NOMO-1 treated with dmso at 0.1 percent for 144 hours (cell line): Measurements from ENCODE around the gene CLCN1.
A peak's percentile ranks its signal among the peaks of the same experiment; 100 is the strongest.

ENCODE experiments used
- DNase-seq: peaks from one replicate; lab custom pipeline; 2025; ENCODE audit not compliant: unreplicated experiment; lab: John Stamatoyannopoulos, UW

Gene CLCN1

DNA sequence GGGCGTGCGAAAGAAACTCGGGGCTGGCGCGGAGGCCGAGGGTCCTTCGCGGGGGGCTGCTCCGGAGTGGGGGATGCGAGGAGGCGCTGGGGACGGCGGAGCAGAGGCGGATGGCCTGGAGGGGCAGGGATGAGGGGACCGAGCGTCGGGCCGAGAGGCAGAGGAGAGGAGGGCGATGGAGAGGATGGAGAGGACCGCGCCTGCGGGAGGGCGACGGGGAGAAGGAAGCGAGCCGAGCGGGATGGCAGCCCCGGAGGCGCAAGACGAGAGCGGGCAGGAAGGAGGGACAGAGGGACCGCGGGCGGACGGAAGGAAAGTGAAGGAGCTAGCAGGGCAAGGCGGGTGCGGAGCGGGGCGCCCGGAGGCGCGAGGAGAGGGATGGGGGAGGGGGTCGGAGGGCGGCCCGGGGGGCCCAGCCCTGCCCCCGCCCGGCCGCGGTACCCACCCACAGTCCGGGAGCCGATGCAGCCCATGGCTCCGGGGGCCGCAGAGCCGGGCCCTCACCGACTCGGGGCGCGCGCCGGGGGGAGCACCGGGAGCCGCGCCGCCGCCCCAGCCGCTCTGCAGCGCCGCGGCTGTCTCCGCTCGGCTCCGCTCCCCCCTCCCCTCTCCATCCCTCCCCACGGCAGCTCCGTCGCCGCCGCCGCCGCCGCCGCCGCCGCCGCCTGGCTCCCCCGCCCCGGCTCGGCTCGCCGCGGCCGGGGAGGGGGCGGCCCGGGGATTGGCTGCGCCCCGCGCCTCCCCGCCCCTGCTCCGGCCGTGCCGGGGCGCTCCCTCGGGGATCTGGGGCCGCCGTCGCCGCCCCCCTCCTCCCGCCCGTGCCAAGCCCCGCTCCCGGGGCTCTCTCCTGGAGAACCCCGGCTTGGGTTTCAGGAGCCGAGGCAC is 46.5 kb downstream of the CLCN1 start, which contains the start of gene FAM131B:
Gene FAM131B (minus strand): TSS at position 583 of the 885 bp plus-strand sequence. CDS start 110 bp downstream, at position 473.
- DNase-seq, result no peak

DNA sequence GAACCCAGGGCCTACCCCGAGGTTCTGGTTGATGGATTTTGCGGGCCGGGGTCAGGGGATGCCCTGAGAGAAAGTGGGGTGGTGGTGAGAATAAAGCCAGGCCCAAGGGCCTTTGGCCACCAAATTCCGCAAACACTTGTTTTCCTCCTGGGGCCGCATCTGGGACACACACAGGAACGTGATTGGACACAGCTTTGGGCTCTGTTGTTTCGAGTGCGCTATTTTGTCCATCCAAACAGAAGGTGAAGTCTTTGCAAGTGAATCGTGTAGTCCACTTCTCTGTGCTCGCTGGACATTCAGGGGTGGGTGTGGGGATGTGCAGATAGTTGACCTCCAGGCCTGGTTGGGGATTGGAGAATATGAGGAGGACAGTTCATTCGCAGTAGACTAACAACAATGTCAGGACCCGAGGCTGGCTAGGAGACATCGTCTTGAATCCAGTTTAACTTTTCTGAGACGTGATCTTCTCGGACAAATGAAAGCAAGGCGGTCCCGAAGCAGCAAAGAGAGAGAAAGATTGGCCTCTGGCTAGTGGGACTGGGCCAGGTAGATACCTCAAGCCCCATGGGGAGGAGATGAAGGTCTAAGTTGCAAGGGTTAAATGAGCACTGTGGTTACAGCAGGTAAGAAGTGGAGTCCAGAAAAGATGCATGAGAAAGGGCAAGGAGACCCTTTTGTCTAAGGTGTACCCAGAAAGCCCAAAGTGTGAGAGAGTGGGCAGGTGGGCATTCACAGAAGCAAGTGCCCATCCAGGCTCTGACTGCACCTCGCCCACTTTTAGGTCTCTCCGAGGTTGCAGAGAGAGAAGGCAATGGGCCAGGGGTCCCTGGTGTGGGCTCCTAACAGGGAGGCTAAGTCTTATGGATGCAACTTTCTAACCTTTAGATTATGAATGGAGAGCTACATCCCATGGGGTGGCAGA is 47.4 kb downstream of the CLCN1 start:
- no peak for DNase-seq

DNA sequence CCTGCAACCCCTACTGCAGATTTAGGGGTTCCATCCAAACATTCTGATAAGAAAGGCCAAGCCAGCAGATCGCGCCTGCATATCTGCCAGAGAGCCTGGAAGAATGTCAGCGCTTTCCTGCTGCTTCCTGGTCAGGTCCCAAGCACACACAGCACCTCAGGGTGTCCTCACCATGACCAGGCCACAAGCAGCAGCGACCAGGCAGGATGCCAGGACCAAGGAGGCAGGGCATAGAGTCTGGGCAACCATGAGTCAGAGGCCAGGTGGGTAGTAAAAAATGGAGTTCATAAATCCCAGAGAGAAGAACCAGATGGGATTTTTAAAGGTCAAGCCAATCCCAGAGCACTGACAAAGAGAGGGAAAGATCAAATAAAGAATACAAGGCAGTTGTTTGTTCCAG is 52.1 kb downstream of the CLCN1 start:
- no peak for DNase-seq

DNA sequence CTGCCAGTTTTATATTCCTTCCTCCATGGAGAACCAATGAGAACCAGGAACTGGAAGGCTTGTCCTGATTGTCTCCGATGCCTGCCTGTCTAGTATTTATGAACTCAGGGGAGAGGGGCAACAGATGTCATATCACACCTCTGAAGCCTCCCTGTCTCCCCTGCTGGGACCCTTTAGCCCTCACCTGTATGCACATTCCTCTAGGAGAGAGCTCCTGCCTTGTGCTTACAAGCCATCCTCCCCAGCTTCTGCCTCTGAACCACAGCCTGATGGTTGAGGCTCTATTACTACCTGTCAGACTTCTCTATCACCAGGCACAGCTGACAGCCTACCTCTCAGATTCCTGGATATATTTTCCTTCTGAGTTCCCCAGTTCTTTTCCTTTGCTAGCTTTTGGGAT is 52.5 kb downstream of the CLCN1 start:
- DNase-seq, result no peak

DNA sequence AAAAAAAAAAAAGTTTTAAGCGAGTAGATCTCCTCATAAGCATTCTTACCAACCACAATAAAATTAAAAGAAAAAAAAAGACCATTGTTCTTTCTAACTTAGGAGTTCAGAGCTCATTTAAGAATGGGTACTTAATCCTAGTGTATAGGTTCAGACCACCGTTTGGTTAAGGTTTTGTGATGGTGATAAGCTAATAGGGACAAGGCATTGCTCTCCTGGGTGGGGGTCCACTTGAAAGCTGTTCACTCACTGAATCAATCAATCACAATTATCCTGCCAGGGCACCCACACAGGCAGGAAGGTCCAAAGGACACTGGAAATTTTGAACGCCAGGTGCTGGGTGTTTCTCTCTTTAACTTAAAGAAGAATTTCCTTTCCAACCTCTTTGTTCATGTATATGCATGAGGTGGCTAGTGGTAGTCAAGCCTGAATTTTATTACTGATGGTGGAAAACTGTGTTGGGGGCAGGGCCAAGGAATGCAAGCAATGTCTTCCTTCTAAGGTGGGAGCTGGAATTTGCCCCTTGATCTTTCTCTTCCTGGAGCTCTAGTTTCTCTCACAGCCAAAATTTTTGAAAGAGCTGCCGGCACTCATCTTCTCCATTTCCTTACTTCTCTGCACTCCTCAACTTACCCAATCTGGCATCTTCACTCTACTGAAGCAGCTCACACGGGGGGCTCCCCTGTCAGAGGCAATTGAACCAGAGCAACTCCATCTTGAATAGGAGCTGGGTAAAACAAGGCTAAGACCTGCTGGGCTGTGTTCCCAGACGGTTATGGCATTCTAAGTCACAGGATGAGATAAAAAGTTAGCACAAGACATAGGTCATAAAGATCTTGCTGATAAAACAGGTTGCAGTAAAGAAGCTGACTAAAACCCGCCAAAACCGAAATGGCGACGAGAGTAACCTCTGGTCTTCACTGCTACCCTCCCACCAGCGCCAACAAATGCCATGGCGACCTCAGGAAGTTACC is 54.1 kb downstream of the CLCN1 start:
- DNase-seq, result no peak

DNA sequence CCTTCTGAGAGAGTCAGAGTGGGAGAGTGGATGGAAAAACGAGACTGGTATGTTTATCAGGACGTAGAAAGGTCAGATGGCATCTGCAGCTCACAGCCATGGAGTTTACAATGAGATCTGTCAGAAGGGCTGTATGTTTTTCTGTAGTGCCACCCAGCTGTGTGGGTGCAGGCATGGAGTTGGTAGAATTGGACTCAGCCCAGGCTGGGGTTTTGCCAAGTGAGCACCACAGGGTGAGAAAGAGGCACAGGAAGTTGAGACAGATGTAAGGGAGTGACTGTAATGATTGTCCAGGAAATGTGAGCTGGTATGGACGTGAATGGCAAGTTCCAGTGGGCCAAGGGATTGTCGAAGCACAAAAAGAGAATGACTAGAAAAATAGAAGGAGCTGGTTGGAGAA is 56.2 kb downstream of the CLCN1 start:
- DNase-seq, result no peak

DNA sequence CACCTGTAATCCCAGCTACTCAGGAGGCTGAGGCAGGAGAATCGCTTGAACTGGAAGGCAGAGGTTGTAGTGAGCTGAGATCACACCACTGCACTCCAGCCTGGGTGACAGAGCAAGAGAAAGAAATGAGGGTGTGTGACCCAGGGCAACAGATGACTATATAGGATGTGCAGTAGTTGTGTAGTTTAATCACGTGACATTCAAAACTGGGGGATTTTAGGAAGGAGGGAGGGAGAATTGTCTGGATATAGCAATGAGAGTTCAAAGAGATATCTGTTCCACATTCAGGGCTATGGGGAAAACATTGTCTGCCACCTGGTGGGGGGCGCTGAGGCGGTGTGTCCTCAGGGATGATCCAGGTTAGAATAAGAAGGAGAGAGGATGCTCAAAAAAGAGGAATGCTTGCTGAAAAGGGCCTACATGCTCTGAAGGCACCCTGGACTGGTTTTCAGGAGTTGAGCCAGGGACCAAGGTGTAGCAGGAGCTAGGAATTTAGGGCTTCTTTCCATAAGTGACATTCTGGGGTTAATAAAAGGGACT is 57.4 kb downstream of the CLCN1 start:
- DNase-seq, result no peak

DNA sequence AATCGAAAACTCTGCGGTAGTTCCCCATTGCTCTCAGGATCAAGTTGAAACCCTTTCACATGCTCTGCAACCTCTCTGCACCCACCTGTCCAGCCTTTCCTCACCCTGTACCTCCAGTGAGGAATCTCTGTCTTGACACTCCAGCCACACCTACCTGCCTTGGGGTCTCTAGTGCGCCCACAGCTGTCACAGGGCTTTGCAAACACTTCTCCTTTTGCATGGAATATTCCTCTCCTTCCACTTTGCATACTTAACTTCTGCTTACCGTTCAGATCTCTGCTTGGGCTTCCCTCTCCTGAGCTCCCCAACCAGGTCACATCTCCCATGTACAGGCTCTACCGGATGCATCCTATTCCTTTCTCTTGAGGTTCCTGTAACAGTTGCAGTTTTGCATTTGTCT is 58.6 kb downstream of the CLCN1 start:
- no peak for DNase-seq

DNA sequence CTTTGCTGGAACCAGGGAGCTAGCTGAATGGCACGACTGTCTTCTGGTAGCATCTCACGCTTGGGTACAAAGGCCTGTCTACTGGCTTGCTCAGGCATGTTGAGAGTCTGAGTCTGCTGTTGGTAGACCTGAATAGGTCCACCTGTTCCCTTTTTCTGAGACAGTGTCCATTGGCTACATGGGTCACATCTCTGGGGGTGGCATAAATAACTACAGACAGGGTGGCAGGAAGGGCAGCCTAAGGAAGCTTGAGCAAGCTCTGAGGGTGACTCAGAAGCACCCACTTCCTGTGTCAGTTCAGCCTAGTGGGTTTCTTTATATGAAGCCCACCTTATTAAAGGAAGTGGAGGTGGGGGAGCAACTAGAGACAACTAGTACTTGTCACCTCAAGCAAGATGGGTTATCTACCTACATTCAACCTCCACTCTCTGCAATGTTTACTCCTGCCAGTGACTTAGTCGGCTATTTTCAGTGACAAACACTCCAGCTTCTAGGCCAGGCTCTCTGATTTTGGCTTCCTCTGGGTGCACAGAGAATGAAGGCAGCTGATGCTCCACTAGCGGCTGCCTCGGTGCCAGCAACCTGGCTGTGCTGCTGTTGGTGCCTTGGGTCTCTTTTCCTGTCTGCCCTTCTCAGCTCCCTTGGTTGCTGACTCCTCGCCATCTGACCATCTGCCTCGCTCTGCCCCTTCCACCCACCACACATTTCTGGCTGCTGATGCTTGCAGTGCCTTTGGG is 59.6 kb downstream of the CLCN1 start:
- DNase-seq, result peak; percentile 47

DNA sequence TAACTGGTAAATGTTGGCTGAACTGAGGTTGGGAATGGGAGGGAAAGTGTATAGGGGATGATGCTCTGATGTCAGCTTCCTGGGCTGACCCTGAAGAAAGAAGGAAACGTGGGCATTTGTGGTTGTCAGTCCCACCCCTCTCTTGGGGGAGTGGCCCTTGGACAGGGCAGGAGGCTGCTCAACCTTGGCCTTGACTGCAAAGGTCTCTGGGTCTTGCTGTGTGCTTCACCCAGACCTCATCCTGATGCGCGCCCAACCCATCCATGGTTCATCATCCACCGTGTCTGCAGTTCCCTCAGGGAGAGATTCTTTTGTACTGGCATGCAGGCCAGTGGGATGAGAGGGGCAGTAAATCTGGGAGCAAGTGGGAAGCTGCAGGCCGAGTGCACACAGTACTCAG is 60.5 kb downstream of the CLCN1 start:
- no peak for DNase-seq

DNA sequence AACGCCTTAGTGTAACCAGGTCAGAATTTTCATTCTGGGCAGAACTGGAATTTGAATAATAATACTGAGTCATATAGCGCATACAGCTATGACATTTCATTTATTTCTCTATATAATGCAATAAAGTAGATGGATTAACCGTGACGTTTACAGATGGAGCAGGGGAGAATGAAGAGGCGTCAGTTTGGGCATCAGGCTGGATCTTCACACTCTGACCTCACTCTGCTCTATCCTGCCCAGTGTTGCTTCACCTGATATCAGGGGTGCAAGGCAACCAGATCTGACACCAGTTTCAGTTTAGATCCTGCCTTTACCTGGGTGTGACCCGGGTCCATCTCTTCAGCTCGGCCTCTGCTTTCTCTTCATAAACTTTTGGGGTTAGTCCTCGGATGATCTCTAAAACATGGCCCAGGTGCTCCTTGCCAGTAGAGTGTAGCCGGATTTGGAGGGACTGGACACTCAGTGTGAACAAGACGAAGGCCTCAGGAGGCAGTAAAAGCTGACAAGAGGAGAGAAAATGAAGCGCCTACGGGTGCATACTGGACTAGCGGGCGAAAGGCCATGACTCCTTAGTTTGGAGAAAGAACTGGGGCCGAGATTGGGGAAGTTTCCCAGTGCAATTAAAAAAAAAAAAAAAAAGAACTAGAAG is 63.8 kb downstream of the CLCN1 start:
- DNase-seq, result no peak

DNA sequence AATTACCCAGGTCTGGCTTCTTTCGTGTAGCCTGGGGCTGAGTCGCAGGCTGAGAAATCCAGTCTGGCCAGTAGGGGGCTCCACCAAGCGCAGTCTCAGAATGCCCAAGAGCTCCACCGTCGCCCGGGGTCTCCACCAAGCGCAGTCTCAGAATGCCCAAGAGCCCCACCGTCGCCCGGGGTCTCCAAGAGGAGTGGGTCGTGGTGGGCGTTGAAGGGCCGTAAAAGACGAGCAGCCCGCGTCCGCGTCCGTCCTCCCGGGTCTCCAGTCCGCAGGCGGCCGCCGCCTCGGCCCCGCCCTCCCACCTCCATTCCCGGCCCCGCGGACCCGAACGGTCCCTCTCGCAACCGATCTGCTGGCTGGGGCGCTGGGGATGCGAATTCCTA is 64.3 kb downstream of the CLCN1 start:
- DNase-seq, result peak; percentile 51

DNA sequence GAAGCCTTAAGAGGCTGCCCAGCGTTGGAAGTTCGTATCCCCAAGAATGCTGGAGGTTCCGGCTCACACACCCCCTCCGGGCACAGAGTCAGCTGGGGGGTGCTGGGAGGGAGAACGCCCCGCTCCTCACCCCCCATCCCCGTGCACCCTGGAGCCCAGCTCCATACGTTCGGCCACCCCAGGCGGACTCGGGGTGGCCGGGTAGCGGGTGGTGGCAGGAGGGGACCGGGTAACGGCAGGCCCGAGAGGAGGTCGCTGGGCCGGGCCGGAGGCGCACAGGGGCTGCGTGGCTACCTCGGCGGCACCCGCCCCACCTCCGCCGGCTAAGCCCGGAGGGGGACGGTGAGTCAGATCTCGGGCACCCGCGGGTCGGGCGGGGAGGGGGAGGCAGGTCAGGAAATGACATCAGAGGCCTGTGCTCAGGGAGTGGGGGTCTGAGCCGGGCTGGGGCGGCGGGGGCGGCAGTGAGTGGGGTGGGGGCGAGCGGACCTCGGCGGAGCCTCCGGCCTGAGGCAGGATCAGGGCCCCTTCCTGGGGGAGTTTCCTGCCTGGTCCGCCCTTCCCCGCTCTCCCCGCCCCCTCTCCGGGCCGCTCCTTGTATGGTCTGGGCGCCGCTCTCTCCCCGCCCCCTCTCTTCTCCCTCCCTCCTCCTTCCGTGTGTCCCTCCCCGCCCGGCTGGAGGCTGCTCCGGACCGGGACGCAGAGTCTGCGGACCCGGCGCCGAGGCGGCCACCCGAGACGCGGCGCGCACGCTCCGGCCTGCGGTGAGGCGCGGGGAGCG is 64.9 kb downstream of the CLCN1 start, which contains the start of gene ZYX:
Gene ZYX (plus strand): TSS at position 700 of the 781 bp plus-strand sequence. CDS start 227 bp downstream, outside the sequence.
- peak; percentile 83 for DNase-seq

DNA sequence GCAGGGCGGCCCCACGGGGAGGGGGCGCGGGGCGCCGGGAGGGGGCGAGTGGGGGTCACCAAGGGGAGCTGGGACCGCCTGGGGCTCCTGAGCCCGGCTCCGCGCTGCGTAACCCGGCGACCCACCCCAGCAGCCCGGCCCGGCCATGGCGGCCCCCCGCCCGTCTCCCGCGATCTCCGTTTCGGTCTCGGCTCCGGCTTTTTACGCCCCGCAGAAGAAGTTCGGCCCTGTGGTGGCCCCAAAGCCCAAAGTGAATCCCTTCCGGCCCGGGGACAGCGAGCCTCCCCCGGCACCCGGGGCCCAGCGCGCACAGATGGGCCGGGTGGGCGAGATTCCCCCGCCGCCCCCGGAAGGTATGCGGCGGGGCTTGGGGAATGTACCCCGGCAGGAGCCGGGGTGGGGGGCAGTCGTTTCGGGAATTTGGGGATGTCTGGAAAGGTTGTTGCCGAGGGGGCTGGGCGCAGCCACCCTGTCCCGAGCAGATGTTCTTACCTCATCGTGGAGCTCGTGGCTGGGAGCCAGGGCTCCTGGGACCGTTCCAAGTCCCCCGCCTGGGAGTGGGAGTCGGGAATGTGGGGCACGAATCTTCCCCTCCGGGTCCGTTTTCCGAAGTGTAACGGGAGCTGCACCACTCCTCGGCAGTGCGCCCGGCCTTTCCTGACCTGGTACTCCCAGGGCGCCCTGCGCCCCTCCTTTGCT is 65.7 kb downstream of the CLCN1 start:
- DNase-seq, result no peak

DNA sequence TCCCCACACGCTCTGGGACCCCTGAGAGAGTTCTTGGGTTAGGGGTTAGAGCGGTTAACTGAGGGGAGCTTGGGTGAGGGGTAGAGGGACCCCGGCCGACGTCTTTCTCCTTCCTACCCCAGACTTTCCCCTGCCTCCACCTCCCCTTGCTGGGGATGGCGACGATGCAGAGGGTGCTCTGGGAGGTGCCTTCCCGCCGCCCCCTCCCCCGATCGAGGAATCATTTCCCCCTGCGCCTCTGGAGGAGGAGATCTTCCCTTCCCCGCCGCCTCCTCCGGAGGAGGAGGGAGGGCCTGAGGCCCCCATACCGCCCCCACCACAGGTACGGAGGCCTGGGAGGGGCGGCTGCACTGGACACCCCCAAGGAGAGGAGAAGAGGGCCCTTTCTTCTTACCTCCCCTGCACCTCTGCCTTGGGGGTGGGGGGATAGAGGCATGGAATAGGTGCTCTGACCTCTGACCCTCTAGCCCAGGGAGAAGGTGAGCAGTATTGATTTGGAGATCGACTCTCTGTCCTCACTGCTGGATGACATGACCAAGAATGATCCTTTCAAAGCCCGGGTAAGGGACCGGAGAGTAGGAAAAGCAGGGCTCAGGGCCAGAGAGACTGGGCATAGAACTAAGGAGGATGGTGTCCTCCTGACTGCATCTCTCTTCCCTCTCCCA is 66.3 kb downstream of the CLCN1 start:
- DNase-seq, result no peak

DNA sequence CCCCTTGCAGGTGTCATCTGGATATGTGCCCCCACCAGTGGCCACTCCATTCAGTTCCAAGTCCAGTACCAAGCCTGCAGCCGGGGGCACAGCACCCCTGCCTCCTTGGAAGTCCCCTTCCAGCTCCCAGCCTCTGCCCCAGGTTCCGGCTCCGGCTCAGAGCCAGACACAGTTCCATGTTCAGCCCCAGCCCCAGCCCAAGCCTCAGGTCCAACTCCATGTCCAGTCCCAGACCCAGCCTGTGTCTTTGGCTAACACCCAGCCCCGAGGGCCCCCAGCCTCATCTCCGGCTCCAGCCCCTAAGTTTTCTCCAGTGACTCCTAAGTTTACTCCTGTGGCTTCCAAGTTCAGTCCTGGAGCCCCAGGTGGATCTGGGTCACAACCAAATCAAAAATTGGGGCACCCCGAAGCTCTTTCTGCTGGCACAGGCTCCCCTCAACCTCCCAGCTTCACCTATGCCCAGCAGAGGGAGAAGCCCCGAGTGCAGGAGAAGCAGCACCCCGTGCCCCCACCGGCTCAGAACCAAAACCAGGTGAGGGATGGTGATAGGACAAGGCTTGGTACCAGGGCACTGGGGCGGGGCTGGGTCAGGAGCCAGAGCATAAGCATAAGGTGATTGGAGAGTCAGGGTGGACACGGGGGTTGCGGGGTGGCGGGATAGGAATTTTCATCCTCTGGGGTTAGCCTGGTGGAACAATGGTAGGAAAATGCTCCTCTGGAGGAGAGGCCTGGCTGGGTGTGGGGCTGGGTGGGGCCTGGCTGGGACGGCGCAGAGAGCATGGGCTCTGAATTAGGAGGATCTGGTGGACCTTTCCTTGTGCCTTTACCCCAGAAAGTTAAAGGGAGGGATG is 67.1 kb downstream of the CLCN1 start:
- no peak for DNase-seq
